IPS-18a (cell line): ENCODE data around the gene EEF1AKMT3.

ENCODE experiments used
- H3K27ac ChIP-seq: one replicate; pipeline ENCODE4 v1.5.1; 2013; ENCODE audit warnings: low read length
- H3K27me3 ChIP-seq: one replicate; pipeline ENCODE4 v1.6.1; 2013; ENCODE audit warnings: mild to moderate bottlenecking, low read length; ENCODE audit not compliant: control insufficient read depth, insufficient read depth
- H3K36me3 ChIP-seq: one replicate; pipeline ENCODE4 v1.6.1; 2013; ENCODE audit warnings: low read depth, low read length; ENCODE audit not compliant: control insufficient read depth
- H3K4me1 ChIP-seq: one replicate; pipeline ENCODE4 v1.6.1; 2013; ENCODE audit warnings: low read depth, low read length; ENCODE audit not compliant: control insufficient read depth
- H3K4me3 ChIP-seq: one replicate; pipeline ENCODE4 v1.5.1; 2013; ENCODE audit warnings: low read length
- H3K9ac ChIP-seq: one replicate; pipeline ENCODE4 v1.6.1; 2013; ENCODE audit warnings: mild to moderate bottlenecking, low read length, moderate library complexity
- H3K9me3 ChIP-seq: one replicate; pipeline ENCODE4 v1.6.1; 2013; ENCODE audit warnings: low read depth, low read length; ENCODE audit not compliant: control insufficient read depth

EEF1AKMT3 gene

GRCh38 chr12:57772429-57773322 lies at the start of gene EEF1AKMT3:
Gene EEF1AKMT3 (plus strand): TSS chr12:57772614. CDS start chr12:57772725, 111 bp downstream.
- H3K36me3 ChIP-seq: peaks cover 26% of the 10 kb centered on the region

GRCh38 chr12:57722716-57723629 lies 49.4 kb upstream of the EEF1AKMT3 start:
- H3K27ac ChIP-seq: no peak overlapping the region
- no peak overlapping the region for H3K4me3 ChIP-seq
- H3K36me3 ChIP-seq: peaks cover 9% of the 10 kb centered on the region
- H3K9ac ChIP-seq: no peak overlapping the region
- H3K27me3 ChIP-seq: peaks cover 49% of the 10 kb centered on the region
- H3K4me1 ChIP-seq: no peaks in the 10 kb centered on the region
- no peaks in the 10 kb centered on the region for H3K9me3 ChIP-seq

More at GRCh38 chr12:57772429-57773322, at the start of gene EEF1AKMT3:
- H3K27ac ChIP-seq: peak within 1 kb of the TSS; percentile 96
- H3K4me3 ChIP-seq: peak within 1 kb of the TSS; percentile 89
- H3K9ac ChIP-seq: peak within 1 kb of the TSS; percentile 96
- peaks cover 10% of the 10 kb centered on the region for H3K27me3 ChIP-seq
- no peaks in the 10 kb centered on the region for H3K9me3 ChIP-seq
- H3K4me1 ChIP-seq: no peaks in the 10 kb centered on the region

- Histone ChIP-seq H3K27me3 (peaks cover 56% of the 10 kb centered on the region), H3K4me1 (no peaks in the 10 kb centered on the region), H3K9ac (no peak overlapping the region), H3K9me3 (no peaks in the 10 kb centered on the region), H3K4me3 (no peak overlapping the region), H3K27ac (no peak overlapping the region), H3K36me3 (peaks cover 6% of the 10 kb centered on the region)
These were observed 48.8 kb upstream of the EEF1AKMT3 start for GRCh38 chr12:57723630-57723962.

- Histone ChIP-seq H3K9me3 (no peaks in the 10 kb centered on the region), H3K27me3 (peaks cover 62% of the 10 kb centered on the region), H3K4me3 (no peak overlapping the region), H3K36me3 (peaks cover 1% of the 10 kb centered on the region), H3K27ac (no peak overlapping the region), H3K9ac (no peak overlapping the region), H3K4me1 (no peaks in the 10 kb centered on the region)
These were observed 48.1 kb upstream of the EEF1AKMT3 start for GRCh38 chr12:57724003-57724935.

GRCh38 chr12:57724936-57725740 lies 47.3 kb upstream of the EEF1AKMT3 start:
- Histone ChIP-seq H3K27me3 (peaks cover 71% of the 10 kb centered on the region), H3K27ac (no peak overlapping the region), H3K36me3 (no peaks in the 10 kb centered on the region)

GRCh38 chr12:57725851-57726150 lies 46.6 kb upstream of the EEF1AKMT3 start:
- H3K4me3 ChIP-seq: peak overlapping the region; percentile 75

More at GRCh38 chr12:57724936-57725740, 47.3 kb upstream of the EEF1AKMT3 start:
- Histone ChIP-seq H3K4me3 (no peak overlapping the region), H3K9me3 (no peaks in the 10 kb centered on the region), H3K4me1 (no peaks in the 10 kb centered on the region), H3K9ac (no peak overlapping the region)

GRCh38 chr12:57726151-57726883 lies 46.1 kb upstream of the EEF1AKMT3 start:
- peak overlapping the region; percentile 75 for H3K4me3 ChIP-seq
- H3K27me3 ChIP-seq: peaks cover 83% of the 10 kb centered on the region
- H3K27ac ChIP-seq: no peak overlapping the region
- no peaks in the 10 kb centered on the region for H3K36me3 ChIP-seq
- H3K9ac ChIP-seq: no peak overlapping the region
- H3K9me3 ChIP-seq: no peaks in the 10 kb centered on the region
- no peaks in the 10 kb centered on the region for H3K4me1 ChIP-seq

More at GRCh38 chr12:57725851-57726150, 46.6 kb upstream of the EEF1AKMT3 start:
- H3K27ac ChIP-seq: no peak overlapping the region
- H3K9me3 ChIP-seq: no peaks in the 10 kb centered on the region
- H3K9ac ChIP-seq: no peak overlapping the region
- H3K36me3 ChIP-seq: no peaks in the 10 kb centered on the region
- H3K27me3 ChIP-seq: peaks cover 78% of the 10 kb centered on the region
- H3K4me1 ChIP-seq: no peaks in the 10 kb centered on the region

- Histone ChIP-seq H3K4me3 (peak overlapping the region; percentile 75), H3K27me3 (peaks cover 91% of the 10 kb centered on the region), H3K4me1 (no peaks in the 10 kb centered on the region), H3K36me3 (no peaks in the 10 kb centered on the region), H3K9ac (no peak overlapping the region), H3K27ac (no peak overlapping the region), H3K9me3 (no peaks in the 10 kb centered on the region)
These were observed 45.3 kb upstream of the EEF1AKMT3 start for GRCh38 chr12:57726884-57727757.

- H3K36me3 ChIP-seq: no peaks in the 10 kb centered on the region
- H3K4me3 ChIP-seq: no peak overlapping the region
- no peak overlapping the region for H3K27ac ChIP-seq
- no peak overlapping the region for H3K9ac ChIP-seq
- no peaks in the 10 kb centered on the region for H3K4me1 ChIP-seq
- no peaks in the 10 kb centered on the region for H3K9me3 ChIP-seq
- peaks cover 98% of the 10 kb centered on the region for H3K27me3 ChIP-seq
These were observed 44.5 kb upstream of the EEF1AKMT3 start for GRCh38 chr12:57727758-57728395.
